GM18517 (cell line): ENCODE data around the gene RWDD3.

Source experiments
- ATAC-seq: cut with Tn5 transposase; IDR thresholded peaks from one replicate; pipeline ENCODE4 v1.9.1; 2021; ENCODE audit warnings: mild to moderate bottlenecking, moderate library complexity; ENCODE audit not compliant: unreplicated experiment

Gene RWDD3

DNA sequence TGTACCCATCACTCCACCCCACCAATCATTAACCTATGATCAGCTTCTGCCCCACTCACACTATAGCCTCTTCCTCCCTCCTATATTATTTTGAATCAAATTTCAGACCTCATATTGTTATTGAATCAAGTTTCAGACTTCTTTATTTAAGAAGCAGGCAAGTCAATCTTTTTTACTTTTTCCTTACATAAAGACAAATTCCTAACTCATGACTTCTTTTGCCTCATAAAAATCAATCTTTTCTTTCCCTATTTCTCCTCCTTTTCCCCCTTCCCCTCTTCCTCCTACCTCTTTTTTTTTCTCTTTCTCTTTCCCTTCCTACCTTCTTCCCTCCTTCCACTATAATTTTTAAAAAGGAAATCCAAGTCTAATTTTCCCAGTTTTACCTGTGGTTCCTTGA, 4.3 kb upstream of the RWDD3 start:
- ATAC-seq, result no peak

DNA sequence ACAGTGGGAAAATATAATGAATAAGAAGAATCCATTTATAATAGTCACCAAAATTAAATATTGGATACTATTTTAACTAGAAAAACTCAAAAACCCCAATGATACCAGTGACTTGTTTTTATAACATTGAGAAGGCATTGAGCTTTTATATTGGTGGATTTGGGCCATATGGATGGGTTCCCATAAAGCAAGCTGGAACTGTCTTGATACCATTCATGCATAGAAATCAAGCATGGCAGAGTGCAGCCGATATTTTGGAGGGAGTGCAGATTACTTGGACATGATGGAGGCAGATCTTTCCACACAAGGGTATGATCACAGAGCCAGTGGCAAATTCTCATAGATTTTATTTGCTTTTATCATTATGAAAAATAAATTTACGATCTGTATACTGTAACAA, 3.8 kb upstream of the RWDD3 start:
- no peak for ATAC-seq

DNA sequence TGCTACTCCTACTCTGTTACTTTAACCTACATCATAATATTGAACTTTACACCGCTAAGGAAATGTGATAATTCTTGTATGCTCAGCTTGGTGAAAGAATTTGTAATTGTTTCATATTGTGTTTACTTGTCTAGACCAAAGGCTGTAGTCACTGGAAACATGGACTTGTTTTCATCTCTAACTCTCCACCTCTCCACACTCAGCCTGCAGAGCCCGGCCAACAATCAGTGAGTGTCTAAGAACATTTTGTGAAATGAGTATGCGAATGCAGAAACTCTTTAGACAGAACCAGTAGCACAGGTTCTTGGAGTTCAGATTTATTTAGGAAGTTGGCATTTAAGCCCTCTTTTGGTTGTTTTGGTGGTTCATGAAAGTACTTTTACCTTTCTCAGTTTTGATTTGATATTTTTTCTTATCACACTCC, 3.2 kb upstream of the RWDD3 start:
- ATAC-seq, result no peak

DNA sequence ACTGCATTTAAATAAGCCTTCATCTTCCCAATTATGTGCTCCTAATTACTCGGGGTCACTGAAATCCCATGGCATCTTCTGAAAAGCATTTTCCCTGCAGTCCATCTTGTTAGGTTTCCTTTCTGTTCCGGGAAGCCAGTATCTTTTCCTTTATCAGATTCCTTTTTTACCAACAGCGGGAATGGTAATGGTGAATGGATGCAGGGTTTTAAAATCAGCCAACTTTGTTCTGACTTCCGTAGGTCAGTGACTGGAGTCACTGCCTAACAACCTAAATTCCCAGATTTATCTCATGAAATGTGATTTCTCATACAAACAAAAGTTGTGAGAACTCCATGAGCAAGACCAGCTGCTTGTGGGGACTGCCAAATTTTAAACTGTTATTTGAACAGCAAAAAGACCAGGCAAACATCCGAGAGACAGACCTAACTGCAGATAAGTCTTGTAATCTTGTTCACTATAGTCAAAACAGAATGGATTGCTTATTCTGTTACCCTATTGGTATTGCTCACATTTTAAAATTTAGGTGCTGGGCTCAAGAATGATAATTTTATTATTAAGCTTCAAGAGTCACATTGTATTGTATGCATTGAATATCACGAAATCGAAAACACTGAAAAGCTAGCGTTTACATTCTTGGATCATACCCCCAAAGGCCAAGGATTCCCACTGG, 1.2 kb upstream of the RWDD3 start:
- ATAC-seq, result no peak

DNA sequence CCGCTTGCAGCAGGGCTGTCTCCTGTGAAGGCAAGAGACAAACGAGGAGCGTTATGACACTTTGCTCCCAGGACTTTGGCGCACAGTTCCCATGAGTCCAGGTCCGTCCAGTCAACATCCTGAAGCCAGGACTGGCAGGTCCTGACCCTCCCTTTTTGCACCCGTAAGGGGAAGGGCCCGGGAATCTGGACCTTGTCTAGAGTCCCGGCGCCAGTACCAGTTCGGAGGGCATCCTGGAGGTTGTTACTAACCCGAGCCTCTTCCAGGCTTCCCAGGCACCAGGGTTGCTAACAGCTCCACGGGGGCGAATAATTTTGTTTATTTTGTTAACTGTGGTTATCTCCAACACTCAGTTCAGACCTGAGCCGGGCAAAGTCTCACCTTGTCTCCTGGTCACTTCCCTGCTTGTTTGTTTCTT, 682 bp upstream of the RWDD3 start:
- no peak for ATAC-seq

GRCh38 chr1:95236784-95237575, 3.0 kb downstream of the RWDD3 start:
- ATAC-seq, result no peak

GRCh38 chr1:95237981-95238703, 4.1 kb downstream of the RWDD3 start:
- no peak for ATAC-seq

- ATAC-seq, result no peak
These were observed 11.0 kb downstream of the RWDD3 start for GRCh38 chr1:95245029-95245428.

- ATAC-seq, result no peak
These were observed 12.5 kb downstream of the RWDD3 start for GRCh38 chr1:95246511-95246910.

DNA sequence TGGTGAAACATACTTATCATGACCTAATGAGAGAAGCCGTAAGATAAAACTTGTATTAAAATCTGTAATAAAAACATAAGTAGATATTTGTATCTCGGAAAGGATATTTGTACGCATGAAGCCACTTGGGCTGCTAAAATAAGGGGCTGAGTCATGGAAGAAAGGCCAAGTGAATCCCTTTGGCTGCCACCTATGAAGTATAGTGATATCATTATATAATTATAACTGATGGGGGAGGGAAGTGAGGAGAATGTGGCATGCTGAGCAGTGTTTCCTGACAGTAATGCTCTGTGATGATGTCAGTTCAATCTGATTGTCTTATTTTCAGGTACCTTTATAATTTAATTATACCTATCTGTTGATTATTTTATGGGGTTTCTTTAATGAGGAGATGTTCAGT, 13.6 kb downstream of the RWDD3 start:
- ATAC-seq, result no peak

GRCh38 chr1:95249916-95250315, 15.9 kb downstream of the RWDD3 start:
- no peak for ATAC-seq

GRCh38 chr1:95252422-95252821, 18.4 kb downstream of the RWDD3 start:
- no peak for ATAC-seq

DNA sequence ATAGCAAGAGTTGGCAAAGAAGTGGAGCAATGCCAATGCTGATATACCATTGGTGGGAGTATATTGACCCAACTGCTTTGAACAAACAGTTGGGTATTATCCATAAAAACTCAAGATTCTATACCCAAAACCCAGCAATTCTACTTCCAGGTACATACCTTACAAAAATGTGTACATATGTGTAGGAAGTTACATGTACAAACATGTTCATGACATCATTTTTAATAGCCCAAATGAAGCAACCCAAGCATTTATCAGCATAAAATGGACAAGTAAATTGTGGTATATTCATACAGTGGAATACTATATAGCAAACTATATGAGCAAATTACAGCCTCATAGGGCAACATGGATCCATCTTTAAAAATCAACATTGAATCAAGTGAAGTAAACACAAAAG, 20.9 kb downstream of the RWDD3 start:
- ATAC-seq, result no peak

GRCh38 chr1:95255826-95256225, 21.8 kb downstream of the RWDD3 start:
- no peak for ATAC-seq

DNA sequence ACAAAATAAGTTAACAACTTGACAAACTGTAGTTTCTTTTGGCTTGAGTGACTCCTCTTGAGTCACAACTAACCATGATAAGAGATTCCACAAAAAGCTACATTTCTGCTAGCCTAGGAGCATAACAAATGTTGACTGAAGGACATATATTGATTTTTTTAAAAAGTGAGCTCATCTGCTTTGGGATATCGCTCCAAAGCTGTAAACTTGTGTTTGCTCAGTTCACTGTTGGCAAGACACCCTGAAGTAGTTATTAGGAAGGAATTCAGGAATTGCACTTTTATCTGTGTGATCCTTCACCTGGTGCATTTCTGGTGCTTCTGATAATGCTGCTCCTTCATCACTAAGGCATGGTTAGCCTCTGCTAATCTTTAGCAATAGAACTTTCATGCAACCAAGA, 23.7 kb downstream of the RWDD3 start:
- ATAC-seq, result no peak

DNA sequence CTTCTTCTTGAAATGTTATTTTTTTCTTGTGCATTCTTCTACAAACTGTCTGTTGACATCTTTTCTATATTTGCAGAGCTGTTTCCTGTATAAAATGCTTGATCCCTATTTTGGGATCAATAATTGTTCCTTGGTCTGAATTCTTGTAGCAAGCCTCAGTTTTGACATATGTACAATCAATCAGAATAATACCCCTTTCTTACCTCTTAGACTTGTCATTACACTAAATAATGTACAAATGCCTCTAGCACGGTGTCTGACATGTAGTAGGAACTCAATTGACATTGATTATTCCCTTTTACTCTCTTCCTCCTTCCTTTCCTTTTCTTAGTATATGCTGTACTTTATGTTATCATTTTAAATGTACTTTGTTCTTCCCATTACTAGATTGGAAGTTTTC, 25.2 kb downstream of the RWDD3 start:
- no peak for ATAC-seq

- ATAC-seq, result no peak
These were observed 28.9 kb downstream of the RWDD3 start for GRCh38 chr1:95262913-95263312.

GRCh38 chr1:95263450-95263849, 29.4 kb downstream of the RWDD3 start:
- ATAC-seq, result no peak

DNA sequence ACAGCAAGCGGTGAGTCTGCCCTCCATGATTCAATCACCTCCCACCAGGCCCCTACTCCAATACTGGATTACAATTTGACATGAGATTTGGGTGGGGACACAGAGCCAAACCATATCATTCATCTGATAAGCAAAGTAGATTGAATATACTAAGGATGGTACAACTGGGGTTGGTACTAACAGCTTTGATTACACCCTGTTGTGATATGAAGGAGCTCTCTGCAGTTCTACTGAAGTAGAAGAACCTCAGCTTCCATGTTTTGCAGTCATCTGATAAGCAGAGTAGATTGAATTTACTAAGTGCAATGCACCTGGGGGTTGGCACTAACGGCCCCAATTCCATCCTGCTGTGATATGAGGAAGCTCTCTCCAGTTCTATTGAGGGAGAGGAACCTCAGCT, 31.1 kb downstream of the RWDD3 start:
- ATAC-seq, result no peak

- ATAC-seq, result no peak
These were observed 42.4 kb downstream of the RWDD3 start for GRCh38 chr1:95276429-95276828.

GRCh38 chr1:95278173-95279006, 44.4 kb downstream of the RWDD3 start:
- ATAC-seq, result peak; percentile 69
